Type B pancreatic cell (in vitro differentiated cells): ENCODE results near the gene SPRTN. TPM values are rescaled to one million over a fixed set of nuclear protein-coding genes. Genes with fewer than 3 reads are reported as not detected.

Experiments used
- DNase-seq: peaks from one replicate; pipeline ENCODE4 v3.0.0; 2021; ENCODE audit warnings: mixed read lengths; ENCODE audit not compliant: unreplicated experiment; ENCODE audit errors: extremely low spot score
- H3K27ac Mint-ChIP-seq: 2 replicates; pipeline ENCODE4 v1.8.0; 2021; ENCODE audit warnings: mild to moderate bottlenecking, mixed read lengths
- H3K27me3 Mint-ChIP-seq: 2 replicates; pipeline ENCODE4 v1.8.0; 2021; ENCODE audit warnings: mixed read lengths
- H3K36me3 Mint-ChIP-seq: 2 replicates; pipeline ENCODE4 v1.8.0; 2021; ENCODE audit warnings: mixed read lengths
- H3K4me1 Mint-ChIP-seq: one replicate; pipeline ENCODE4 v1.8.0; 2021; ENCODE audit warnings: mixed read lengths; ENCODE audit not compliant: unreplicated experiment
- H3K4me3 Mint-ChIP-seq: 2 replicates; pipeline ENCODE4 v1.8.0; 2021; ENCODE audit warnings: mild to moderate bottlenecking, mixed read lengths
- H3K9me3 Mint-ChIP-seq: 2 replicates; pipeline ENCODE4 v1.8.0; 2021; ENCODE audit warnings: mixed read lengths
- CTCF ChIP-seq: fragments of 200-600 bp; sonication (generic); conservative IDR thresholded peaks from 2 replicates; pipeline ENCODE4 v1.5.0; 2021; ENCODE audit warnings: antibody characterized with exemption, mild to moderate bottlenecking
- long read RNA-seq: library from polyadenylated mRNA; unstranded; transcript quantifications from one replicate; pipeline ENCODE4 v2.0.0, GENCODE V29; 2020
- total RNA-seq: library from RNA; stranded (reverse); gene quantifications from 2 replicates; pipeline ENCODE4 v1.2.1, GENCODE V29; 2021; ENCODE audit warnings: low replicate concordance

SPRTN gene
- 12.3 and 14.5 TPM in 2 replicates for total RNA-seq
- long read RNA-seq, transcript SPRTN-202 (5 exons, 3,468 nt), result major isoform, 52 of 74 reads
- long read RNA-seq, partial matches to known transcripts, result 2 of 74 reads
- long read RNA-seq, other reads (novel, unspliced or antisense), result 17 of 74 reads

- peak within 1 kb of the TSS; percentile 99 for H3K27ac Mint-ChIP-seq
- no peaks in the 10 kb centered on the region for H3K27me3 Mint-ChIP-seq
- H3K4me1 Mint-ChIP-seq, result peaks cover 29% of the 10 kb centered on the region
- TF ChIP-seq CTCF, result no peak
- H3K36me3 Mint-ChIP-seq, result peaks cover 23% of the 10 kb centered on the region
- H3K9me3 Mint-ChIP-seq, result peaks cover 5% of the 10 kb centered on the region
- no peak for DNase-seq
- H3K4me3 Mint-ChIP-seq, result peak within 1 kb of the TSS; percentile 94
These were observed at the start of gene SPRTN for GRCh38 chr1:231338270-231339128. TSS of gene SPRTN (plus strand) at chr1:231338293. CDS start at chr1:231338384, 91 bp downstream.

GRCh38 chr1:231295938-231296337, 42.2 kb upstream of the SPRTN start:
- no peak for DNase-seq
- Mint-ChIP-seq H3K9me3 (no peaks in the 10 kb centered on the region), H3K4me3 (no peak overlapping the region), H3K4me1 (no peaks in the 10 kb centered on the region), H3K27ac (no peak overlapping the region), H3K27me3 (no peaks in the 10 kb centered on the region), H3K36me3 (no peaks in the 10 kb centered on the region)
- TF ChIP-seq CTCF, result no peak

GRCh38 chr1:231301990-231302389, 36.1 kb upstream of the SPRTN start:
- H3K4me1 Mint-ChIP-seq, result no peaks in the 10 kb centered on the region
- no peaks in the 10 kb centered on the region for H3K27me3 Mint-ChIP-seq
- no peak overlapping the region for H3K27ac Mint-ChIP-seq
- no peak for DNase-seq
- TF ChIP-seq CTCF, result no peak
- H3K4me3 Mint-ChIP-seq, result no peak overlapping the region
- no peaks in the 10 kb centered on the region for H3K9me3 Mint-ChIP-seq
- no peaks in the 10 kb centered on the region for H3K36me3 Mint-ChIP-seq

- Mint-ChIP-seq H3K36me3 (no peaks in the 10 kb centered on the region), H3K9me3 (no peaks in the 10 kb centered on the region), H3K27ac (no peak overlapping the region), H3K4me1 (no peaks in the 10 kb centered on the region), H3K4me3 (no peak overlapping the region), H3K27me3 (no peaks in the 10 kb centered on the region)
- no peak for TF ChIP-seq CTCF
- no peak for DNase-seq
These were observed 27.6 kb upstream of the SPRTN start for GRCh38 chr1:231310391-231310934.

GRCh38 chr1:231311720-231312431, 26.2 kb upstream of the SPRTN start:
- no peak overlapping the region for H3K4me3 Mint-ChIP-seq
- H3K27ac Mint-ChIP-seq, result no peak overlapping the region
- no peaks in the 10 kb centered on the region for H3K9me3 Mint-ChIP-seq
- no peak for DNase-seq
- no peak for TF ChIP-seq CTCF
- no peaks in the 10 kb centered on the region for H3K36me3 Mint-ChIP-seq
- H3K27me3 Mint-ChIP-seq, result no peaks in the 10 kb centered on the region
- H3K4me1 Mint-ChIP-seq, result no peaks in the 10 kb centered on the region
